RPMI8226 (cell line): Measurements from ENCODE around the gene NDFIP2.
A peak's percentile ranks its signal among the peaks of the same experiment; 100 is the strongest.

Experiments used
- DNase-seq: peaks from one replicate; pipeline ENCODE4 v3.0.0-alpha.2; 2015

NDFIP2 gene

DNA sequence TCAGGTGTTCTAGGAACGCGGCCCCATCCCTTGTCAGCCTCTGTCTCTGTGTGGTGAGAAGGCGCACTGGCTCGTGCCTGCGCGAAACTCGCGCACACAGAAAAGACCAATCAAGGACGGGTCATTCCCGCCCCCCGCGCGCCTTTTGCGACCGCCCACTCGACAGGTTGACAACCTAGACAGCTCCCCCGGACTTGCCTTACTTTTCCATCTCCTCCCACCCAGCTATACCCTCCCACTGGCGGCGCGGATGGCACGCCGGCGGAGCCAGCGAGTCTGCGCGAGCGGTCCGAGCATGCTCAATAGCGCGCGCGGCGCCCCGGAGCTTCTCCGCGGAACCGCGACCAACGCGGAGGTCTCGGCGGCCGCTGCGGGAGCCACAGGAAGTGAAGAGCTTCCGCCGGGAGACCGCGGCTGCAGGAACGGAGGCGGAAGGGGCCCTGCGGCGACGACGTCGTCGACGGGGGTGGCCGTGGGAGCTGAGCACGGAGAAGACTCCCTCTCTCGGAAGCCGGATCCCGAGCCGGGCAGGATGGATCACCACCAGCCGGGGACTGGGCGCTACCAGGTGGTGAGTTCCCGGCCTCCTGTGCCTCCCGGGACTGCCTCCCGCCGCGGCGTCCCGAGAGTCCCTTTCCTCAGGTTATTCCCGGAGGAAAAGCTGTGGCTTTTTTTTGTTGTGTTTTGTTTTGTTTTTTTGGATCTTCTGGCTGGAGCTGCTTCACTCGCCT lies at the start of gene NDFIP2:
NDFIP2 (plus strand) TSS at position 202 of the 731 bp plus-strand sequence; CDS start at position 251, 49 bp downstream.
- DNase-seq = peak; percentile 82

DNA sequence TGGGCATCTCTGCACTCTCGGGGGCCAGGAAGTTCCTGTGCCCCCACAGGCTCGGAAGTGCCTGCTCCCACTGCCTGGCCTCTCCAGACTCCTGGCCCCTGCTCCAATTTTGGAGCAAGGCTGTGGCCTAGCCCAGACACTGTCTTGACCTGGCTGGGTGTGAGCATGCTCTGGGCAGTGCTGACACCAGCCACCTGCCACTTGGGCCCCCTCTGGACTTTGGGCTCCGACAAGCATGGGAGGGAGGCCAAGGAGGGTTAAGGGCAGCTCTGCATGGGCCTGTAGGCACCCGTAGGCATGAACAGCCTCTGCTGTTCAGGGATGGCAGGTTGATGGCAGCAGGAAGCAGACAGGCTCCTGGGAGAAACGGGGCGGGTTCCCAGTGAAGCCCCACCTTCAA lies 48.9 kb upstream of the NDFIP2 start:
- no peak for DNase-seq

- DNase-seq = no peak
Observed at GRCh38 chr13:79432992-79433391, 48.0 kb upstream of the NDFIP2 start.

DNA sequence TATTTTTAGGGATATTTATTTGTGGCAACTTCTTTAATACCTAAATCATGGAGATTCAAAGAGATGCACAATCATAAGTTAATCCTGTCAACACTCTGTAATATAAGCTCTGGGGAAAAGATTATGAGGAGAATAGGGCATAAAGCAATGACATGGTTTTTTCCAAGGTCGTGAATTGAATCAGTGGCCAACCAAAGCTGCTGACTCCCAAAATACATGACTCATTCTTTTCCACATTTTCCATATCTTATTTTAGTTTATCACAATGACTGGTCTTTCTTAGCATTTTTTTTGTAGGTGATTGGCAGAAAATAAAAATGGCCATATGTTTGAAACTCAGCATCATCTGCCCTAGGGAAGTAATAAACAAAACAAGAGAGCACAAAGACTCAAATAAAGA lies 46.4 kb upstream of the NDFIP2 start:
- DNase-seq = no peak

- no peak for DNase-seq
Observed at GRCh38 chr13:79435561-79435990, 45.4 kb upstream of the NDFIP2 start.

DNA sequence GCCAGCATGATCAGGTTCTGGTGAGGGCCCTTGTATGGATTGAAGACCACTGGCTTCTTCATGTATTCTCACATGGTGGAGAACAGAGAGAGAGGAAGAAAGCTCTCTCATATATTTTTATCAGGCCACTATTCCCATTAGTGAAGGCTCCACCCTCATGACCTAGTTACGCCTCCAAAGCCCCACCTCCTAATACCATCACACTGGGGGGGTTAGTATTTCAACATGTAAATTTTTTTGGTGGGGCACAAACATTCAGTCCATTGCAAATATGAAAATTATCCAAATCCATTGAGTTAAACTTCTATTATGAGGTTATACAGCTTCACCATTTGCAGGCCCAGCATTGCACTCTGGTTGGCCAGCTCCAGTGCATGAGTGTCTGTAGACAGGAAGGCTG lies 41.7 kb upstream of the NDFIP2 start:
- no peak for DNase-seq

DNA sequence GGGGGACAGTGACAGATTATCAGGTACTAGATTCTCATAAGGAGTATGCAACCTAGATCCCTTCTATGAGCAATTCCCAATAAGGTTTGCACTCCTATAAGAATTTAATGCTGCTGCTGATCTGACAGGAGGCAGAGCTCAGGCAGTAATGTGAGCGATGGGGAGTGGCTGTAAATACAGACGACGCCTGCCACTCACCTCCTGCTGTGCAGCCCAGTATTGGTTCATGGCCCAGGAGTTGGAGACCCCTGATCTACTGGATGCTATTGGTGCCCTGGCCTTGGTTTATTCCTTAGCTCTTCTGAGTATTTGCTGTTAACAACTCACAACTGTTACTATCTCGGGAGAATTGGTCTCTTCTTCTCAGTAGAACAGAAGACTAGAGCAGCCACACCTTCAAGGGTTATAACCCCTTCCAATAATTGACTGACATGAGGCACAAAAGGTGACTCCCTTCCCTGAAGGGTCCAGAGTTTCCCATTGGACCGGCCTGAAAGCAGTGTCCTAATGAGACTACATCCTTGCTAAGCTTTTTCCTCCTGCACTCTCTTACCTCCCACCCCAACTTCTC lies 39.9 kb upstream of the NDFIP2 start:
- no peak for DNase-seq

DNA sequence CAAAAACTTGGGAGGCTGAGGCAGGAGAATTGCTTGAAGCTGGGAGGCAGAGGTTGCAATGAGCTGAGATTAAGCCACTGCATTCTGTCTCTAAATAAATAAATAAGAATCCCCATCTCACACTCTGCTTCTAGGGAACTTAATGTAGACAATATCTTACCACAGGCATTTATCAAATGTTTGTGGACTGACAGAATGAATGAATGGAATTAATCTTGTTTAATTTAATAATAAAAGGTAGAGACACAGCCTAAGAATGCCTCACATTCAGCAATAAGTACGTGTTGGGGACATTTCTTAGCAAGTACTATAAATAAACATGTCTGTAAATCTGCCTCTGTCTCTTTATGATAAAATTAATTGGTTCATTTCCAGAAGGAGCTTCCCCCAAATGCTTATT lies 38.7 kb upstream of the NDFIP2 start:
- DNase-seq = no peak

- no peak for DNase-seq
Observed at GRCh38 chr13:79442706-79443105, 38.2 kb upstream of the NDFIP2 start.

DNA sequence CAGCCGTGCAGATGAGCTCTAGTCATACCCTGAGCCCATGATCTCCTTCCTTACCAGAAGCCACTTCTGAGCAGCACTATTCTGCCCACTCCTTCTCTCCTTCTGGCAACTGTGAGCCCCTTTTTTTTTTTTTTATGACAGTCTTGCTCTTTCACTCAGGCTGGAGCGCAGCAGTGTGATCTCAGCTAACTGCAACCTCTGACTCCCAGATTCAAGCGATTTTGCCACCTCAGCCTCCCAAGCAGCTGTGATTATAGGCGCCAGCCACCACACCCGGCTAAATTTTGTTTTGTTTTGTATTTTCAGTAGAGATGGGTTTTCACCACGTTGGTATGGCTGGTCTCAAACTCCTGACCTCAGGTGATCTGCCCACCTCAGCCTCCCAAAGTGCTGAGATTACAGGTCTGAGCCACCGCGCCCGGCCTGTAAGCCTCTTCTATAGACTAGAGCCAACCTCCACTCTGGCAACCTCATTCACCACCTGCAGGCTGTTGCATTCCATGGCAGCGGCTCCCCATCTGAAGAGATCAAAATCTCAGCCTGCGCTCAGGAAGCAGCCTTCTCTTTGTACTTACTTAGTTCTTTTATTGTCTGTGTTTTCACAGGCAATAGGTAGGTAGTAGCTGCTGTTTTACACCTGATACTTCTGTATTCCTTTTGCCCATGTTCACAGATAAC lies 34.8 kb upstream of the NDFIP2 start:
- DNase-seq = no peak

GRCh38 chr13:79447141-79447540 lies 33.8 kb upstream of the NDFIP2 start:
- DNase-seq = no peak

- DNase-seq = no peak
Observed at GRCh38 chr13:79447741-79448140, 33.2 kb upstream of the NDFIP2 start.

- DNase-seq = no peak
Observed at GRCh38 chr13:79448413-79448812, 32.5 kb upstream of the NDFIP2 start.

DNA sequence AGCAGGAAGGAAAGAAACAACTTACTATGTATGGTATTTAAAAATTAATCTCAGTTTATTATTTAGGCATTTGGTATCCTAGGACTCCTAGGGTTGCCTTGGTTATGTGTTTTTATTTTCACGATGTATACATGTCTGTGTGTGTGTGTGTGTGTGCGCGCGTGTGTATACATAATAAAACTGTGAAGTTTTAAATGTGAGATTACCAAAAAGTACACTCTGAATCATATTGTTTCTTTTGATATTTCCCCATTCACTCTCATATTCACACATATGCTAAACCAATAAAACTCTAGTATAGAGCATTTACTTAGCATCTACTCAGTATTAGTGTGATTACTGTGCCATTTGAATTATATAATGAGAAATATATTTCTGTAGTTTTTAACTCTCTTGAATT lies 30.8 kb upstream of the NDFIP2 start:
- no peak for DNase-seq

GRCh38 chr13:79451500-79451962 lies 29.4 kb upstream of the NDFIP2 start:
- DNase-seq = no peak

- DNase-seq = no peak
Observed at GRCh38 chr13:79452239-79452913, 28.6 kb upstream of the NDFIP2 start.

DNA sequence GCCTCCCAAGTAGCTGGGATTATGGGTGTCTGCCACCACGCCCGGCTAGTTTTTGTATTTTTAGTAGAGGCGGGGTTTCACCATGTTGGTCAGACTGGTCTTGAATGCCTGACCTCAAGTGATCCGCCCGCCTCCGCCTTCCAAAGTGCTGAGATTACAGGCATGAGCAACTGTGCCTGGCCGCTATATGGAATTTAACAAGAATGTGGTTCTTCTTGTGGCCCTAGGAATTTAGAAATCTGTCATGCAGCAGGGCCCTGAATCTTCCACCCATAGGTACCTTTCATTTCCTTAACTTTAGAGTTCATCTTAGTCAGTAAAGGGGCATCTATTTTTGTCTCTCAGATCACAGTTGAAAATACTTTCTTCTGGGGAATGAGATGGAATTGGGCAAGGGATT lies 25.6 kb upstream of the NDFIP2 start:
- no peak for DNase-seq

GRCh38 chr13:79456051-79456450 lies 24.9 kb upstream of the NDFIP2 start:
- no peak for DNase-seq

GRCh38 chr13:79456656-79457365 lies 24.1 kb upstream of the NDFIP2 start:
- no peak for DNase-seq

GRCh38 chr13:79457390-79457789 lies 23.6 kb upstream of the NDFIP2 start:
- no peak for DNase-seq

DNA sequence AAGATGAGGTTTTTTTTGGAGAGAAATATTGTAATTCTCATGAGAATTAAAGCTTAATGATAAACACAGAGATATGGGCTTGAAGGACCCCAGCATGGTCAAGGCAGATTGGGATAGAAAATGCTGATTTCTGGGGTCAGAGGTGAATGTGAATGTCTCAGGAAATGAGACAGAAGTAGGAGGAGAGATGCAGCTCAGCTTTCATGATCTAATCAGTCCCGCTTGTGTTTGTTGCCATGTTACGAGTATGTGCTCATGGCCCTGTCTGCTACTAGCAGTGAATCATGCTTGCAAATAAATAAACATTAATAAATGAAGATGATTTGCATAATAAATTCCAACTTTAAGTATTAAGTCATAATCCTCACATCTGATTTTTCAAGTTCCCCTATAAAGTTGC lies 23.0 kb upstream of the NDFIP2 start:
- DNase-seq = no peak

DNA sequence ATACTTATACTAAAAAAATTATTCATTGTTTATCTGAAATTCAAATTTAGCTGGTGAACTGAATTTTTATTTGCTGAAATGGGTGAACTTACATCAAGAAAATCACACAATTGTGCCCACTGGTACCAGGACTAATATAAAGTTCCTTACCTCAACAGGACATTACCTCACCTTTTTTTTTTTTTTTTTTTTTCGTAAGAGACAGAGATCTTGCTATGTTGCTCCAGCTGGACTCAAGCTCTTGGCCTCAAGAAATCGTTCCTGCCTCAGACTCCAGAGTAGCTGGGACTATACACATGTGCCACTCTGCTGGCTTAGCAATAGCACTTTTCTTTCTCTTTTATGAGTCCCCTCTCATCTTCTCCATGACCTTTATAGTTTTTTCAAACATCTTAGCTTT lies 22.5 kb upstream of the NDFIP2 start:
- DNase-seq = no peak

DNA sequence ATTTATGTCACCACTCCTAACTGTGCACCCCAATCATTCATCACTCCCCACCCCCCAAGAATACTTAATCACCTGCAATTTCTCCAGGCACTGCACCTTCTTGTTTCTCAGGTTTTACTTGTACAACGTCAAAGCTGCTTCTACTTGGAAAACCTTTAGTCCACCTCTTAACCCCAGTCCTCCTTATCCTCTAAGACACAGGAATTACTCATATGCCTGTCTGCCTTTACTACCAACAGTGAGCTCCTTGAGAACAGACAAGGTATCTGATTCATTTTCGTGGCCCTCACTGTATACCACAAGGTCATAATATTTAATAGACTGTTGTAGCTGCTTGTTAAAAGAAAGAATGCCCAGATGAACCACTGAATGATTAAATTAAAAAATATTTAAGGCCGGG lies 21.0 kb upstream of the NDFIP2 start:
- DNase-seq = no peak
